Measurements from ENCODE around the gene ABR. TPM values are rescaled to one million over a fixed set of nuclear protein-coding genes. Genes with fewer than 3 reads are reported as not detected.

Gene ABR
- polyA plus RNA-seq, 3 donors = 19.8 to 160 (median 26.0) TPM

DNA sequence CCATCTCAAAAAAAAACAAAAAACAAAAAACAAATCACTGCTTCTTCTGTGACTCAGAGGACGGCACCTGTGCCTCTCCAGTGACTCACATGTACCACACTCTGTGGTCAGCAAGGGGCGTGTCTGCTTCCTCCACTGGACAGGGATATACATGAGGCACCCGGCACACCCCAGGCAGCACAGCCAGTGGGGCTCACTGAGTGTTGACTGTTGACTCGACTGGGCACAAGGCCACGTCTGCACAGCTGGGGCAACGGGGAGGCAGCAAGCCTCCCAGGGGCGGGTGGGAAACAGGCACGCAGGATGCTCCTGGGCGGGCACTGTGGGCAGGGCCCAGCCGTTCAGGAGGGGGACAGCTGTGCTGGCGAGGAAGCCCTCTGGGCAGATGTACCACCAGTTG lies 118.8 kb downstream of the ABR start:
- Histone ChIP-seq H3K27me3 (ENCODE audit: control insufficient read depth in 2 of 2, insufficient read depth in 2 of 2, low read length in 2 of 2) (no peaks in the 10 kb centered on the region), H3K4me3 (replicated peaks in 1 of 3; ENCODE audit: low read depth in 2 of 3, low read length in 3 of 3) (no peak overlapping the region), H3K9ac (ENCODE audit: insufficient read depth, low read length, poor library complexity, severe bottlenecking) (no peak overlapping the region), H2AFZ (ENCODE audit: insufficient read depth, low read depth, low read length, poor library complexity, severe bottlenecking) (no peak overlapping the region), H3K4me1 (ENCODE audit: control insufficient read depth in 1 of 2, insufficient read depth in 2 of 2, low read length in 2 of 2) (no peaks in the 10 kb centered on the region), H3K27ac (ENCODE audit: low read depth in 1 of 2, low read length in 2 of 2) (peak overlapping the region in 1 of 2 donors; percentile 51), H3K79me2 (ENCODE audit: insufficient read depth, low read length) (no peaks in the 10 kb centered on the region), H3K4me2 (replicated peaks; ENCODE audit: extremely low read depth, low read length, poor library complexity, severe bottlenecking) (no peak overlapping the region), H4K20me1 (ENCODE audit: insufficient read depth, low read length) (peaks cover 45% of the 10 kb centered on the region), H3K9me3 (replicated peaks in 1 of 2; ENCODE audit: control insufficient read depth in 1 of 2, insufficient read depth in 1 of 2, low read length in 2 of 2) (peaks cover 5 to 6% of the 10 kb centered on the region in 2 donors), H3K36me3 (replicated peaks in 1 of 2; ENCODE audit: control insufficient read depth in 1 of 2, insufficient read depth in 2 of 2, low read length in 2 of 2) (peaks cover 53 to 75% of the 10 kb centered on the region in 2 donors)
- 58% methylated on average over 10 of the region's 11 CpGs for WGBS (ENCODE audit: insufficient coverage)
- no peak for TF ChIP-seq CTCF (IDR thresholded peaks at IDR 0.05)
- DNase-seq = peak; percentile 47 to 79 (median 55)
- Mint-ChIP-seq H3K9me3 (peaks cover 0 to 7% (median 6%) of the 10 kb centered on the region in 7 donors), H3K27ac (peak overlapping the region in 5 of 7 donors; percentile 1 to 70 (median 43)), H3K4me3 (no peak overlapping the region), H3K36me3 (peaks cover 50 to 70% of the 10 kb centered on the region in 2 donors), H3K4me1 (peaks cover 6% of the 10 kb centered on the region), H3K27me3 (ENCODE audit: low read depth in 3 of 3) (peaks cover 0 to 1% (median 0%) of the 10 kb centered on the region in 3 donors)
- intact Hi-C loops (cut with micrococcal nuclease) = no loop called here

- Histone ChIP-seq H3K79me2 (ENCODE audit: insufficient read depth, low read length) (no peaks in the 10 kb centered on the region), H3K9me3 (replicated peaks in 1 of 2; ENCODE audit: control insufficient read depth in 1 of 2, insufficient read depth in 1 of 2, low read length in 2 of 2) (no peaks in the 10 kb centered on the region), H3K27me3 (ENCODE audit: control insufficient read depth in 2 of 2, insufficient read depth in 2 of 2, low read length in 2 of 2) (no peaks in the 10 kb centered on the region), H2AFZ (ENCODE audit: insufficient read depth, low read depth, low read length, poor library complexity, severe bottlenecking) (no peak overlapping the region), H3K4me3 (replicated peaks in 1 of 3; ENCODE audit: low read depth in 2 of 3, low read length in 3 of 3) (no peak overlapping the region), H3K4me2 (replicated peaks; ENCODE audit: extremely low read depth, low read length, poor library complexity, severe bottlenecking) (no peak overlapping the region), H4K20me1 (ENCODE audit: insufficient read depth, low read length) (peaks cover 62% of the 10 kb centered on the region), H3K9ac (ENCODE audit: insufficient read depth, low read length, poor library complexity, severe bottlenecking) (no peak overlapping the region), H3K4me1 (ENCODE audit: control insufficient read depth in 1 of 2, insufficient read depth in 2 of 2, low read length in 2 of 2) (no peaks in the 10 kb centered on the region), H3K27ac (ENCODE audit: low read depth in 1 of 2, low read length in 2 of 2) (peak overlapping the region in 1 of 2 donors; percentile 13), H3K36me3 (replicated peaks in 1 of 2; ENCODE audit: control insufficient read depth in 1 of 2, insufficient read depth in 2 of 2, low read length in 2 of 2) (peaks cover 62 to 84% of the 10 kb centered on the region in 2 donors)
- DNase-seq = no peak
- peaks cover 6% of the 10 kb centered on the region for H3K4me1 Mint-ChIP-seq
- 96% methylated on average over 11 of the region's 12 CpGs for WGBS (ENCODE audit: insufficient coverage)
- intact Hi-C loops (cut with micrococcal nuclease) = loop anchor here in 1 of 2 donors (10.0 kb wide), 1 partner anchor 54 kb away; no protein-coding TSS in a partner anchor
- H3K27me3 Mint-ChIP-seq (ENCODE audit: low read depth in 3 of 3) = peaks cover 0 to 1% (median 0%) of the 10 kb centered on the region in 3 donors
- TF ChIP-seq CTCF (IDR thresholded peaks at IDR 0.05) = no peak
- H3K9me3 Mint-ChIP-seq = no peaks in the 10 kb centered on the region
- H3K4me3 Mint-ChIP-seq = no peak overlapping the region
- H3K27ac Mint-ChIP-seq = peak overlapping the region in 6 of 7 donors; percentile 3 to 77 (median 33)
- H3K36me3 Mint-ChIP-seq = peaks cover 51 to 81% of the 10 kb centered on the region in 2 donors
These were observed 120.5 kb downstream of the ABR start for GRCh38 chr17:1059131-1059795.
